K562 (cell line): ENCODE measurements around the gene CLIC1. TPM values are rescaled to one million over a fixed set of nuclear protein-coding genes. Genes with fewer than 3 reads are reported as not detected.

ENCODE experiments used
- CCAR2 ChIP-seq: fragments of 200-400 bp; formaldehyde crosslinking; IDR thresholded peaks from 2 replicates; pipeline ENCODE4 v1.6.1; 2017; ENCODE audit warnings: mild to moderate bottlenecking, low read depth, low read length
- ETV5 ChIP-seq: sonication (generic); formaldehyde crosslinking; IDR thresholded peaks from 2 replicates; pipeline ENCODE4 v1.4.0; 2020; ENCODE audit warnings: low read depth, mild to moderate bottlenecking, missing genetic modification reagents
- FIP1L1 ChIP-seq: fragments of 200-400 bp; formaldehyde crosslinking; IDR thresholded peaks from 2 replicates; pipeline ENCODE4 v1.6.1; 2018; ENCODE audit warnings: mild to moderate bottlenecking, low read depth, low read length; ENCODE audit not compliant: poor library complexity, severe bottlenecking
- HLTF ChIP-seq: fragments of 450-650 bp; IDR thresholded peaks from 2 replicates; pipeline ENCODE4 v1.6.1; 2016
- IFI16 ChIP-seq: fragments of 250-450 bp; sonication (Bioruptor Pico); IDR thresholded peaks from 2 replicates; pipeline ENCODE4 v2.1.2; 2022; ENCODE audit warnings: mild to moderate bottlenecking, inconsistent platforms
- MAFF ChIP-seq: IDR thresholded peaks from 2 replicates; pipeline ENCODE4 v1.6.1; 2012; ENCODE audit warnings: low read length, improper control_type of control experiment
- NFYB ChIP-seq: IDR thresholded peaks from 2 replicates; pipeline ENCODE4 v1.6.1; 2011; ENCODE audit warnings: mild to moderate bottlenecking, moderate library complexity; ENCODE audit not compliant: insufficient read length; ENCODE audit errors: extremely low read depth
- PHTF2 ChIP-seq: fragments of 250-450 bp; sonication (Bioruptor Pico); IDR thresholded peaks from 2 replicates; pipeline ENCODE4 v1.5.0; 2021; ENCODE audit warnings: mild to moderate bottlenecking
- SUPT5H ChIP-seq: fragments of 450-650 bp; IDR thresholded peaks from 2 replicates; pipeline ENCODE4 v1.6.1; 2016
- ZNF24 ChIP-seq: fragments of 450-650 bp; IDR thresholded peaks from 2 replicates; pipeline ENCODE4 v1.6.1; 2016
- ZNF707 ChIP-seq: fragments of 250-450 bp; sonication (Bioruptor Pico); conservative IDR thresholded peaks from 2 replicates; pipeline ENCODE4 v1.8.0; 2022; ENCODE audit warnings: inconsistent platforms, mild to moderate bottlenecking, moderate library complexity
- ZNF717 ChIP-seq: fragments of 250-450 bp; sonication (Bioruptor Pico); IDR thresholded peaks from 2 replicates; pipeline ENCODE4 v1.5.0; 2021
- polyA plus RNA-seq, 8 experiments: library from polyadenylated mRNA; depleted of rRNA in 4 of 8; stranded (reverse) in 5 of 8; unstranded in 3 of 8; fragments of >200 nt; fragmentation: Nextera tagmentation in 2 of 8; fragmentation: Illumina TruSeq in 1 of 8; extraction: Ambion mirVana in 2 of 8; extraction: Trizol in 1 of 8; gene quantifications; 2 replicates each; pipeline versions ENCODE4 v1.2.1 to v1.2.3, GENCODE V29; 2011 to 2014; ENCODE audit warnings: inconsistent platforms in 1 of 8, missing spikeins in 1 of 8
- total RNA-seq, 7 experiments: library from RNA; depleted of rRNA in 6 of 7; stranded (reverse); fragments of >200 nt in 6 of 7; fragmentation: Illumina TruSeq in 2 of 7; extraction: Trizol in 2 of 7; gene quantifications; 2 replicates each; pipeline versions ENCODE4 v1.2.1 to v1.2.3, GENCODE V29; 2011 to 2021; ENCODE audit warnings: low replicate concordance in 1 of 7
- TF ChIP-seq, protein P1 (sequence below): fragments of 250-450 bp; sonication (Bioruptor Pico); IDR thresholded peaks from 2 replicates; pipeline ENCODE4 v1.8.0; 2021; ENCODE audit warnings: mild to moderate bottlenecking, moderate library complexity
- TF ChIP-seq, protein P2 (sequence below): fragments of 250-450 bp; sonication (Bioruptor Pico); IDR thresholded peaks from 2 replicates; pipeline ENCODE4 v1.8.0; 2021; ENCODE audit warnings: moderate library complexity, mild to moderate bottlenecking, inconsistent platforms
- TF ChIP-seq, protein P3 (sequence below): sonication (generic); formaldehyde crosslinking; IDR thresholded peaks from 2 replicates; pipeline ENCODE4 v1.8.1; 2023; ENCODE audit warnings: mild to moderate bottlenecking, missing genetic modification reagents
- TF ChIP-seq, protein P4 (sequence below), 2 experiments: fragments of 450-650 bp; IDR thresholded peaks; 2 replicates each; pipeline ENCODE4 v1.6.1; 2016; ENCODE audit warnings: mild to moderate bottlenecking in 2 of 2, borderline replicate concordance in 1 of 2, low read depth in 1 of 2, moderate library complexity in 1 of 2
- TF ChIP-seq, protein P5 (sequence below): sonication (generic); formaldehyde crosslinking; IDR thresholded peaks from 2 replicates; pipeline ENCODE4 v1.8.0; 2022; ENCODE audit warnings: mild to moderate bottlenecking, low read depth, missing genetic modification reagents

The CLIC1 gene
- total and polyA plus RNA-seq, 9 of the 15 experiments (the other 6 are each of a cell fraction or from before 2014, with no cell fraction given): 1,267 to 2,419 (median 1,808) TPM

DNA sequence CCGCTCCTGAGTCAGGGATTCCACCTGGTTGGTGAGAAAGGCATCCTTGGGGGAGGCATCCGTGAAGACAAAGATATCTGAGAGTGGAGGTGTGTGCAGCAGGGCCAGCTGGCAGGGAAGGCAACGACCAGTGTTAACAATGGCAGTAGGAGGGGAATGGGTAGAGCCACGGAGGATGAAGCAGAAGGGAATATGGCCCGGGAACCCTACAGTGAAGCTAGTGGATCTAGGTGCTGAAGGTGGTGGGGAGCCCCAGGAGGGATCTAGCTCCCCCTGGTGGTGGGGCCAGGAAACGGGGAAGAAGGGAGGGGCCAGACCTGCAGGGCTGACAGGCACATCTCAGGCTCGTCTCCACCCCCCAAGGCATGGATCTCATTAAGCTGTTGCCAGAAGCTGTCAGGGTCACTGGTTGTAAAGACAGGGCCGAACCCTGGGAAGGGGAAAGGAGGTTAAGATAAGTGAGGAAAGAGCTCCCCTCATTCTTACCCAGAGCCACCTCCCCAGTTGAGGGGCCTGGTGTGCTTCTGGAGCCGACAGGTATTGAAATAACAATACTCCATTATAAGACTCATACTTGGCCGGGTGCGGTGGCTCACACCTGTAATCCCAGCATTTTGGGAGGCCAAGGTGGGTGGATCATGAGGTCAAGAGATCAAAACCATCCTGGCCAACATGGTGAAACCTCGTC lies 33.5 kb upstream of the CLIC1 start (continued):
- 0 out of 2 replicates have a peak, but pooled peaks have one; percentile 78 for TF ChIP-seq CCAR2
- TF ChIP-seq SUPT5H: no peak
- no peak for TF ChIP-seq MAFF
- TF ChIP-seq, protein P1, sequence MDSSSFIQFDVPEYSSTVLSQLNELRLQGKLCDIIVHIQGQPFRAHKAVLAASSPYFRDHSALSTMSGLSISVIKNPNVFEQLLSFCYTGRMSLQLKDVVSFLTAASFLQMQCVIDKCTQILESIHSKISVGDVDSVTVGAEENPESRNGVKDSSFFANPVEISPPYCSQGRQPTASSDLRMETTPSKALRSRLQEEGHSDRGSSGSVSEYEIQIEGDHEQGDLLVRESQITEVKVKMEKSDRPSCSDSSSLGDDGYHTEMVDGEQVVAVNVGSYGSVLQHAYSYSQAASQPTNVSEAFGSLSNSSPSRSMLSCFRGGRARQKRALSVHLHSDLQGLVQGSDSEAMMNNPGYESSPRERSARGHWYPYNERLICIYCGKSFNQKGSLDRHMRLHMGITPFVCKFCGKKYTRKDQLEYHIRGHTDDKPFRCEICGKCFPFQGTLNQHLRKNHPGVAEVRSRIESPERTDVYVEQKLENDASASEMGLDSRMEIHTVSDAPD (CRISPR knock-in tag): no peak
- no peak for TF ChIP-seq FIP1L1
- TF ChIP-seq, protein P2, sequence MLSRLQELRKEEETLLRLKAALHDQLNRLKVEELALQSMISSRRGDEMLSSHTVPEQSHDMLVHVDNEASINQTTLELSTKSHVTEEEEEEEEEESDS: no peak
- TF ChIP-seq PHTF2: no peak
- TF ChIP-seq ETV5 (CRISPR knock-in tag): peak; percentile 73; the same call in 1 of the 2 replicates
- no peak; the same call in 1 of the 2 replicates for TF ChIP-seq ZNF717 (CRISPR knock-in tag)
- TF ChIP-seq NFYB: no peak
- TF ChIP-seq, protein P3, sequence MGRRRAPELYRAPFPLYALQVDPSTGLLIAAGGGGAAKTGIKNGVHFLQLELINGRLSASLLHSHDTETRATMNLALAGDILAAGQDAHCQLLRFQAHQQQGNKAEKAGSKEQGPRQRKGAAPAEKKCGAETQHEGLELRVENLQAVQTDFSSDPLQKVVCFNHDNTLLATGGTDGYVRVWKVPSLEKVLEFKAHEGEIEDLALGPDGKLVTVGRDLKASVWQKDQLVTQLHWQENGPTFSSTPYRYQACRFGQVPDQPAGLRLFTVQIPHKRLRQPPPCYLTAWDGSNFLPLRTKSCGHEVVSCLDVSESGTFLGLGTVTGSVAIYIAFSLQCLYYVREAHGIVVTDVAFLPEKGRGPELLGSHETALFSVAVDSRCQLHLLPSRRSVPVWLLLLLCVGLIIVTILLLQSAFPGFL (CRISPR knock-in tag): no peak
- TF ChIP-seq, protein P4, sequence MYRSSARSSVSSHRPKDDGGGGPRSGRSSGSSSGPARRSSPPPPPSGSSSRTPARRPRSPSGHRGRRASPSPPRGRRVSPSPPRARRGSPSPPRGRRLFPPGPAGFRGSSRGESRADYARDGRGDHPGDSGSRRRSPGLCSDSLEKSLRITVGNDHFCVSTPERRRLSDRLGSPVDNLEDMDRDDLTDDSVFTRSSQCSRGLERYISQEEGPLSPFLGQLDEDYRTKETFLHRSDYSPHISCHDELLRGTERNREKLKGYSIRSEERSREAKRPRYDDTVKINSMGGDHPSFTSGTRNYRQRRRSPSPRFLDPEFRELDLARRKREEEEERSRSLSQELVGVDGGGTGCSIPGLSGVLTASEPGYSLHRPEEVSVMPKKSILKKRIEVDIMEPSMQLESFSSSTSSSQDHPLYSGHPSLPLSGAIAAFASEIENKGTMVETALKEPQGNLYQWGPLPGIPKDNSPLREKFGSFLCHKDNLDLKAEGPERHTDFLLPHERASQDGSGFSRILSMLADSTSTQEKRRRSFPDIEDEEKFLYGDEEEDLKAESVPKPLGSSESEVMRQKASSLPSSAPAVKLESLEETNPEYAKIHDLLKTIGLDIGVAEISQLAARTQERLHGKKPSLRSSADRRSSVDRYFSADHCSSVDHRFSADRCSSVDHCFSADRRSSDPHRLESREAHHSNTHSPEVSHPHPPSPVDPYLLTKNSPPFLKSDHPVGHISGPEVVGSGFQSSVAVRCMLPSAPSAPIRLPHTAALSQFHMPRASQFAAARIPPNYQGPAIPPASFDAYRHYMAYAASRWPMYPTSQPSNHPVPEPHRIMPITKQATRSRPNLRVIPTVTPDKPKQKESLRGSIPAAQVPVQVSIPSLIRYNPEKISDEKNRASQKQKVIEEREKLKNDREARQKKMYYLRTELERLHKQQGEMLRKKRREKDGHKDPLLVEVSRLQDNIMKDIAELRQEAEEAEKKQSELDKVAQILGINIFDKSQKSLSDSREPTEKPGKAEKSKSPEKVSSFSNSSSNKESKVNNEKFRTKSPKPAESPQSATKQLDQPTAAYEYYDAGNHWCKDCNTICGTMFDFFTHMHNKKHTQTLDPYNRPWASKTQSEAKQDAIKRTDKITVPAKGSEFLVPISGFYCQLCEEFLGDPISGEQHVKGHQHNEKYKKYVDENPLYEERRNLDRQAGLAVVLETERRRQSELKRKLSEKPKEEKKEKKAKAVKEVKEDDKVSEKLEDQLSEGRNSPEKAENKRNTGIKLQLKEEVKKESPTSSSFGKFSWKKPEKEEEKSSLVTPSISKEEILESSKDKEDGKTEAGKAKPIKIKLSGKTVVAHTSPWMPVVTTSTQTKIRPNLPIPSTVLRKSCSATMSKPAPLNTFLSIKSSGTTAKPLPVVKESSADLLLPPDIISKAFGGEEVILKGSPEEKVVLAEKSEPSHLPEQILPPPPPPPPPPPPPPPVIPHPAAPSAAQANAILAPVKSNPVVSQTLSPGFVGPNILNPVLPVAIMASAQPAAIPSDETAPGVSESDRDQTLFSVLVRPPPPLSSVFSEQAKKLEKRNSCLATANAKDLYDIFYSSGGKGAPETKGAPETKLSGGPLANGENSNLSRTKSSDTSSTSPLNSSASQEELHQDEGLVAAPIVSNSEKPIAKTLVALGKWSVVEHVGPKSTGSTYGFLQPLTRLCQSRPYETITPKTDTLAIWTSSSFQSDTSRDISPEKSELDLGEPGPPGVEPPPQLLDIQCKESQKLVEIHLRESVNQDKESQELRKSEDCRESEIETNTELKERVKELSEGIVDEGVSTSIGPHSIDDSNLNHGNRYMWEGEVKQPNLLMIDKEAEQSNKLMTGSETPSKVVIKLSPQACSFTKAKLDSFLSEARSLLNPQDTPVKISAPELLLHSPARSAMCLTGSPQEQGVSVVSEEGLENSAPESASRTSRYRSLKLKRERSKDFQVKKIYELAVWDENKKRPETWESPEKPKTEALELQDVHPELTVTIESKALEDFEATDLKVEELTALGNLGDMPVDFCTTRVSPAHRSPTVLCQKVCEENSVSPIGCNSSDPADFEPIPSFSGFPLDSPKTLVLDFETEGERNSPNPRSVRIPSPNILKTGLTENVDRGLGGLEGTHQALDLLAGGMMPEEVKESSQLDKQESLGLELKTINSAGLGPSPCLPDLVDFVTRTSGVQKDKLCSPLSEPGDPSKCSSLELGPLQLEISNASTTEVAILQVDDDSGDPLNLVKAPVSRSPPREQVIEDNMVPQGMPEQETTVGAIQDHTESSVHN (IDR thresholded peaks at IDR 0.05; ENCODE audit: borderline replicate concordance in 1 of 2, low read depth in 1 of 2): no peak
- TF ChIP-seq IFI16 (CRISPR knock-in tag): no peak
- TF ChIP-seq HLTF: peak; percentile 90
- TF ChIP-seq ZNF707 (CRISPR knock-in tag): no peak
- TF ChIP-seq, protein P5, sequence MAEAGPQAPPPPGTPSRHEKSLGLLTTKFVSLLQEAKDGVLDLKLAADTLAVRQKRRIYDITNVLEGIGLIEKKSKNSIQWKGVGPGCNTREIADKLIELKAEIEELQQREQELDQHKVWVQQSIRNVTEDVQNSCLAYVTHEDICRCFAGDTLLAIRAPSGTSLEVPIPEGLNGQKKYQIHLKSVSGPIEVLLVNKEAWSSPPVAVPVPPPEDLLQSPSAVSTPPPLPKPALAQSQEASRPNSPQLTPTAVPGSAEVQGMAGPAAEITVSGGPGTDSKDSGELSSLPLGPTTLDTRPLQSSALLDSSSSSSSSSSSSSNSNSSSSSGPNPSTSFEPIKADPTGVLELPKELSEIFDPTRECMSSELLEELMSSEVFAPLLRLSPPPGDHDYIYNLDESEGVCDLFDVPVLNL: no peak
- TF ChIP-seq ZNF24: peak; percentile 66; the same call in 1 of the 2 replicates
